Activated B cell treated with CpG ODN at 0.5 μM for 24 hours (primary cell): ENCODE results near the gene HMCES. TPM values are rescaled to one million over a fixed set of nuclear protein-coding genes. Genes with fewer than 3 reads are reported as not detected.
A peak's percentile ranks its signal among the peaks of the same experiment; 100 is the strongest.

Source experiments
- ATAC-seq: fragments of 200-7000 bp; cut with Tn5 transposase; one replicate; pipeline ENCODE4 v1.10.0; 2021; ENCODE audit warnings: low read depth, mild to moderate bottlenecking, moderate library complexity
- CTCF ChIA-PET: fragments of 350-600 bp; sonication (Branson Sonifier 250); formaldehyde crosslinking; loops from one replicate; lab custom pipeline; 2021; ENCODE audit warnings: antibody characterized with exemption; lab: Charles Lee
- POLR2A ChIA-PET: fragments of 350-600 bp; sonication (Branson Sonifier 250); formaldehyde crosslinking; loops from one replicate; lab custom pipeline; 2021; ENCODE audit warnings: antibody characterized with exemption; lab: Charles Lee
- DNase-seq: peaks from one replicate; pipeline ENCODE4 v3.0.0; 2022
- H3K27ac Mint-ChIP-seq: one replicate; pipeline ENCODE4 v1.8.0; 2020; ENCODE audit warnings: mixed read lengths
- H3K27me3 Mint-ChIP-seq: one replicate; pipeline ENCODE4 v1.8.0; 2021; ENCODE audit warnings: mixed read lengths
- H3K36me3 Mint-ChIP-seq: one replicate; pipeline ENCODE4 v1.8.0; 2021; ENCODE audit warnings: low read depth, mixed read lengths
- H3K4me1 Mint-ChIP-seq: one replicate; pipeline ENCODE4 v1.8.0; 2021; ENCODE audit warnings: mixed read lengths
- H3K4me3 Mint-ChIP-seq: one replicate; pipeline ENCODE4 v1.8.0; 2020; ENCODE audit warnings: mild to moderate bottlenecking, mixed read lengths
- H3K9me3 Mint-ChIP-seq: one replicate; pipeline ENCODE4 v1.8.0; 2020; ENCODE audit warnings: mixed read lengths
- CTCF ChIP-seq: fragments of 200-600 bp; IDR thresholded peaks from one replicate; pipeline ENCODE4 v1.8.0; 2022; ENCODE audit warnings: antibody characterized with exemption, mild to moderate bottlenecking
- intact Hi-C: fragments of 100-400 bp; cut with micrococcal nuclease; formaldehyde crosslinking; loops from one replicate; pipeline ENCODE4 v1.15.1; 2024
- total RNA-seq: library from RNA; stranded (reverse); gene quantifications from 2 replicates; pipeline ENCODE4 v1.2.3, GENCODE V29; 2022

HMCES gene
- total RNA-seq, 1 donor from 2014 or later = 37.2 TPM

- no peak for TF ChIP-seq CTCF
- Mint-ChIP-seq H3K27me3 (no peaks in the 10 kb centered on the region), H3K36me3 (peaks cover 36% of the 10 kb centered on the region), H3K27ac (no peak overlapping the region), H3K9me3 (no peaks in the 10 kb centered on the region), H3K4me3 (no peak overlapping the region), H3K4me1 (peaks cover 27% of the 10 kb centered on the region)
- ChIA-PET POLR2A (interaction anchor here (1.5 to 3.1 kb wide), 2 partner anchors 11 to 22 kb away, joined by 3 to 18 read pairs; a partner anchor contains a TSS), CTCF (interaction anchor here (0.6 to 1.8 kb wide), 3 partner anchors 12 to 335 kb away, joined by 3 to 4 read pairs (median 3); a partner anchor contains a TSS)
- DNase-seq (no peak), ATAC-seq (no peak)
- intact Hi-C loops = loop anchor here (1.0 kb wide), 1 partner anchor 22 kb away; no protein-coding TSS in a partner anchor
These were observed 26.2 kb downstream of the HMCES start for GRCh38 chr3:129304962-129305222.

GRCh38 chr3:129305592-129306091 is 27.0 kb downstream of the HMCES start:
- peaks cover 33% of the 10 kb centered on the region for H3K36me3 Mint-ChIP-seq
- peak; percentile 87 for ATAC-seq
- DNase-seq = peak; percentile 46
- TF ChIP-seq CTCF = no peak
- peak overlapping the region; percentile 59 for H3K27ac Mint-ChIP-seq
- no peaks in the 10 kb centered on the region for H3K9me3 Mint-ChIP-seq
- peaks cover 27% of the 10 kb centered on the region for H3K4me1 Mint-ChIP-seq
- intact Hi-C loops = loop anchor here (1.0 kb wide), 2 partner anchors 10 to 22 kb away; no protein-coding TSS in a partner anchor
- ChIA-PET CTCF (interaction anchor here (0.6 to 1.8 kb wide), 3 partner anchors 11 to 336 kb away, joined by 3 to 4 read pairs (median 3); a partner anchor contains a TSS), POLR2A (interaction anchor here (0.7 to 3.1 kb wide), 3 partner anchors 10 to 23 kb away, joined by 3 to 18 read pairs (median 5); a partner anchor contains a TSS)
- H3K27me3 Mint-ChIP-seq = no peaks in the 10 kb centered on the region
- peak overlapping the region; percentile 78 for H3K4me3 Mint-ChIP-seq

- Mint-ChIP-seq H3K4me3 (no peak overlapping the region), H3K27ac (no peak overlapping the region), H3K36me3 (peaks cover 13% of the 10 kb centered on the region), H3K27me3 (no peaks in the 10 kb centered on the region), H3K4me1 (peaks cover 33% of the 10 kb centered on the region), H3K9me3 (no peaks in the 10 kb centered on the region)
- intact Hi-C loops = no loop called here
- CTCF ChIA-PET = interaction anchor here (2.6 kb wide), 1 partner anchor 8 kb away, joined by 14 read pairs; a partner anchor contains a TSS
- ATAC-seq (no peak), DNase-seq (no peak)
- no peak for TF ChIP-seq CTCF
- POLR2A ChIA-PET = no interaction called here
These were observed 30.0 kb downstream of the HMCES start for GRCh38 chr3:129308636-129309035.

- Mint-ChIP-seq H3K4me3 (no peak overlapping the region), H3K27me3 (no peaks in the 10 kb centered on the region), H3K4me1 (peaks cover 32% of the 10 kb centered on the region), H3K36me3 (peaks cover 2% of the 10 kb centered on the region), H3K27ac (no peak overlapping the region), H3K9me3 (no peaks in the 10 kb centered on the region)
- no peak for ATAC-seq
- POLR2A ChIA-PET = interaction anchor here (1.3 kb wide), 1 partner anchor 61 kb away, joined by 3 read pairs; the partner anchor contains the start of gene COPG1
- TF ChIP-seq CTCF = no peak
- CTCF ChIA-PET = no interaction called here
- intact Hi-C loops = no loop called here
- DNase-seq = no peak
These were observed 31.7 kb downstream of the HMCES start for GRCh38 chr3:129310111-129311011.
